Camera-type eye (tissue), 1 donor: ENCODE data around the gene HNRNPDL. TPM values are rescaled to one million over a fixed set of nuclear protein-coding genes. Genes with fewer than 3 reads are reported as not detected.

Experiments
- total RNA-seq: library from RNA; depleted of rRNA; stranded (reverse); fragments of >200 nt; gene quantifications from one replicate; pipeline ENCODE4 v1.2.3, GENCODE V29; 2014

Gene HNRNPDL
- 320 TPM for total RNA-seq

DNA sequence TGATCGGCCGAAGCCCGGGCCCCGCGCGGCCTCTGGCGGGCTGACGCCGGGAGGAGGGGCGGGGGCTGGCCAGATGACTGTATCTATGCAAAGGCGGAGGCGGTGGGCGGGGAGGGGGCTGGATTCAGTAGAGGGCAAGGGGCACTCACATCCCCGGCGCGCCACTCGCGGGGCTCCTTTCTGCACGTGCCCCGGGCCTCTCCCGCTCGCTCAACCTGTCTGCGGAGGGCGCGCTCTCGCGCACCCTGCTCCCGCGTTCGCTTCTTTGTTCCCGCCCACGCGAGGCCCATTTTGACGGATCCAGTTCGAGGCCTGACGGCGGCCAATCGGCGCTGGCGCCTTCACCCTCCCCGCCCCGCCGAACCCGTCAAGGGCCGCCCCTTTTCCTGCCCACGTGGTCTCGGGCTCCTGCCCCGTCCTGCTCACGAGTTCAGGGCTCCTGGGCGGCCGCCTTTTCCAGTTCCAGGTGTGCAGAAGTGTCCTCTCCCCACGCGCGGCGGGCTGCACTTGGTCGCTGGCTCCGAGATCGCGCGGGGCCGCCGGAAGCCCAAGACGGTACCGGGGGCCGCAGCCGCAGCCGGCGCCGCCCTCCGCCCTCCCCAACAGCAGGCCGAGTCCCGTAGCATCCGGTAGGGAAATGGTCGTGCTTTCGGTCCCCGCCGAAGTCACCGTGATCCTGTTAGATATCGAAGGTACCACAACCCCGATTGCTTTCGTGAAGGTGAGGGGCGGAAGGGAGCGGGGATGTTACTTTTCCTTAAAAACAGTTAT is at the start of gene HNRNPDL, which contains the start of gene ENOPH1:
Gene HNRNPDL, minus strand, starts transcription at position 270 of the 771 bp plus-strand sequence. CDS start 772 bp downstream, outside the sequence.
Gene ENOPH1, plus strand, starts transcription at position 398 of the 771 bp plus-strand sequence. Its CDS starts 240 bp downstream, at position 638.

DNA sequence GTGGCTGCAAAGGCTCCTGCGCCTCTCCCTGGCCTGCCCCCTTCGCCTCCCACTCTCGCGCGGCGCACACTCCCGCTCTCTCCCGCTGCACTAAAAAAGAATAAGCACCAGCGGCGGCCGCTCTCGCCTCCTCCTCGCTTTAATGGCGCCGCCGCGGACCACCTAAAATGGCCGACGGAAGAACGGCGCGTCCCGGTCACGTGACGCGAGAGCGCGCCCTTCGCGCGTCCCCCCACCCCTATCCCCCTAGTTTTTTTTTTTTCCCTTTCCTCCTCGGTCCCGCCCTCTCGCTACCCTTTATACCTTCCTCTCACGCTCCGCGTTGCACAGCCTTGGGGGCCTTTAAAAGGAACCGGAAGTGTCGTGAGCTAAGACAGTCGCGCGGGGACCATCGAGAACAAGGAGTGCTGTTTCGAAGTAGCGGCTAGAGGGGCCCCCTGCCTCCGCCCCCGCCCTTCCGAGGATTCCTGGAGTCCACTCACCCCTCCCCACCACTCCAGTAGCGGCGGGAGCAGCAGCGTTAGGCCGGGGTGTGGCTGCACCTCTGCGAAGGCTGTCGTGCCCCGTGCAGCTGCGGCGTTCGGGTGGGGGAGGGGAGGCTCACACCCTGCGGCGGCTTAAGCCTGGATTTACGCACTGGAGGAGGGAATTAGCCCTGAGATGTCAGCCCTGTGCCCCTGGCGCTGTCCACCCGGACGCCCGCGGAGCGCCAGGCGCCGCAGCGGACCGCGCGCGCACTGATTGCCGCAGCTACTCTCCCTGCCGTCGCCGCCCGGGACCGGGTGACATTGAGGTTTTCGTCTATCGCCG is 56.2 kb downstream of the HNRNPDL start, which contains the start of gene HNRNPD:
Gene HNRNPD, minus strand, starts transcription at position 176 of the 810 bp plus-strand sequence. CDS start 313 bp downstream, outside the sequence.

Other genes starting within 250 kb of the HNRNPDL start
- 175 TPM for gene HNRNPD, start 56.5 kb downstream of the HNRNPDL start, total RNA-seq
- 40.1 TPM for gene ENOPH1, start 128 bp upstream of the HNRNPDL start, total RNA-seq
- gene TMEM150C, start 131.5 kb upstream of the HNRNPDL start, total RNA-seq, result 24.6 TPM